GM21360 (cell line): Measurements from ENCODE around the gene PACSIN2.
"Not testable (repeated sequence)": the region's sequence is repeated elsewhere in the genome, so short reads cannot be mapped to it uniquely, and the experiment has no call there.

Source experiments
- ATAC-seq: cut with Tn5 transposase; IDR thresholded peaks from one replicate; pipeline ENCODE4 v1.9.1; 2021; ENCODE audit warnings: mild to moderate bottlenecking, moderate library complexity; ENCODE audit not compliant: unreplicated experiment

PACSIN2 gene

GRCh38 chr22:42994276-42994916 lies 20.6 kb downstream of the PACSIN2 start:
- ATAC-seq: no peak

- no peak for ATAC-seq
These were observed 21.2 kb downstream of the PACSIN2 start for GRCh38 chr22:42993651-42994275.

GRCh38 chr22:42992886-42993479 lies 22.0 kb downstream of the PACSIN2 start:
- ATAC-seq: no peak

- no peak for ATAC-seq
These were observed 22.9 kb downstream of the PACSIN2 start for GRCh38 chr22:42992092-42992491.

- no peak for ATAC-seq
These were observed 23.8 kb downstream of the PACSIN2 start for GRCh38 chr22:42991010-42991651.

- ATAC-seq: no peak
These were observed 24.7 kb downstream of the PACSIN2 start for GRCh38 chr22:42990131-42990838.

- no peak for ATAC-seq
These were observed 28.8 kb downstream of the PACSIN2 start for GRCh38 chr22:42986115-42986514.

- ATAC-seq: no peak
These were observed 29.4 kb downstream of the PACSIN2 start for GRCh38 chr22:42985531-42985905.

GRCh38 chr22:42984814-42985530 lies 30.0 kb downstream of the PACSIN2 start:
- no peak for ATAC-seq

- ATAC-seq: no peak
These were observed 30.6 kb downstream of the PACSIN2 start for GRCh38 chr22:42984397-42984796.

- ATAC-seq: no peak
These were observed 31.5 kb downstream of the PACSIN2 start for GRCh38 chr22:42983470-42983869.

GRCh38 chr22:42979606-42980005 lies 35.3 kb downstream of the PACSIN2 start:
- no peak for ATAC-seq

GRCh38 chr22:42978453-42979103 lies 36.4 kb downstream of the PACSIN2 start:
- ATAC-seq: no peak

- no peak for ATAC-seq
These were observed 37.4 kb downstream of the PACSIN2 start for GRCh38 chr22:42977569-42977968.

- ATAC-seq: no peak
These were observed 38.6 kb downstream of the PACSIN2 start for GRCh38 chr22:42976217-42976933.

GRCh38 chr22:42974223-42974622 lies 40.7 kb downstream of the PACSIN2 start:
- no peak for ATAC-seq

GRCh38 chr22:42973536-42973881 lies 41.4 kb downstream of the PACSIN2 start:
- ATAC-seq: no peak

- no peak for ATAC-seq
These were observed 42.1 kb downstream of the PACSIN2 start for GRCh38 chr22:42972649-42973535.

GRCh38 chr22:42971473-42971860 lies 43.5 kb downstream of the PACSIN2 start:
- ATAC-seq: not testable (repeated sequence)
